LNCaP clone FGC (cell line): ENCODE results near the gene PALMD.

ENCODE experiments used
- DNase-seq: peaks from one replicate; pipeline ENCODE4 v3.0.0-alpha.2; 2011; ENCODE audit warnings: low read depth
- H3K4me3 ChIP-seq: 2 replicates; pipeline ENCODE4 v1.5.1; 2011; ENCODE audit warnings: mild to moderate bottlenecking, low read depth, low read length, control low read depth
- CTCF ChIP-seq: IDR thresholded peaks from 2 replicates; pipeline ENCODE4 v1.5.1; 2012; ENCODE audit warnings: mild to moderate bottlenecking; ENCODE audit not compliant: control insufficient read depth, insufficient read depth; ENCODE audit errors: extremely low read depth

PALMD gene

GRCh38 chr1:99681583-99681982, 35.7 kb downstream of the PALMD start:
- peak; percentile 30 for TF ChIP-seq CTCF
- no peak overlapping the region for H3K4me3 ChIP-seq
- DNase-seq, result no peak

GRCh38 chr1:99682291-99682751, 36.4 kb downstream of the PALMD start:
- DNase-seq, result no peak
- no peak overlapping the region for H3K4me3 ChIP-seq
- TF ChIP-seq CTCF, result no peak

- TF ChIP-seq CTCF, result peak; percentile 75
- peak; percentile 64 for DNase-seq
- no peak overlapping the region for H3K4me3 ChIP-seq
Measured at GRCh38 chr1:99685516-99686180, 39.7 kb downstream of the PALMD start.

- DNase-seq, result no peak
- TF ChIP-seq CTCF, result no peak
Measured at GRCh38 chr1:99691175-99691574, 45.3 kb downstream of the PALMD start.

GRCh38 chr1:99696616-99697015, 50.7 kb downstream of the PALMD start:
- TF ChIP-seq CTCF, result no peak
- H3K4me3 ChIP-seq, result no peak overlapping the region
- DNase-seq, result no peak

More at GRCh38 chr1:99691175-99691574, 45.3 kb downstream of the PALMD start:
- H3K4me3 ChIP-seq, result no peak overlapping the region

- no peak overlapping the region for H3K4me3 ChIP-seq
- no peak for DNase-seq
- no peak for TF ChIP-seq CTCF
Measured at GRCh38 chr1:99697580-99697979, 51.7 kb downstream of the PALMD start.

GRCh38 chr1:99700020-99700419, 54.1 kb downstream of the PALMD start:
- DNase-seq, result no peak
- TF ChIP-seq CTCF, result no peak

More at GRCh38 chr1:99700020-99700419, 54.1 kb downstream of the PALMD start:
- no peak overlapping the region for H3K4me3 ChIP-seq
